Natural killer cell (primary cell): Measurements from ENCODE around the gene VEGFB. TPM values are rescaled to one million over a fixed set of nuclear protein-coding genes. Genes with fewer than 3 reads are reported as not detected.

Experiments
- ATAC-seq, 3 donors: fragments of 150-1000 bp in 2 of 3; fragments of 200-7000 bp in 1 of 3; cut with Tn5 transposase; 1 replicate in 1 of 3; 2 replicates in 2 of 3; pipeline ENCODE4 v1.10.0; 2021; ENCODE audit warnings: mild to moderate bottlenecking in 2 of 3, moderate library complexity in 2 of 3
- DNase-seq, 2 donors: peaks; one replicate each; pipeline versions ENCODE4 v3.0.0 to v3.0.0-alpha.2; 2013 to 2021; ENCODE audit warnings: mixed read lengths in 1 of 2
- H3K27ac ChIP-seq: one replicate; pipeline ENCODE4 v1.5.1; 2013; ENCODE audit warnings: mild to moderate bottlenecking, low read length
- H3K27me3 ChIP-seq: one replicate; pipeline ENCODE4 v1.6.1; 2013; ENCODE audit warnings: low read length; ENCODE audit not compliant: control insufficient read depth, insufficient read depth
- H3K36me3 ChIP-seq: one replicate; pipeline ENCODE4 v1.6.1; 2013; ENCODE audit warnings: low read length; ENCODE audit not compliant: control insufficient read depth, insufficient read depth
- H3K4me1 ChIP-seq: one replicate; pipeline ENCODE4 v1.6.1; 2013; ENCODE audit warnings: low read length; ENCODE audit not compliant: control insufficient read depth, insufficient read depth
- H3K4me3 ChIP-seq: one replicate; pipeline ENCODE4 v1.5.1; 2013; ENCODE audit warnings: low read length
- H3K9me3 ChIP-seq: one replicate; pipeline ENCODE4 v1.6.1; 2013; ENCODE audit warnings: low read length; ENCODE audit not compliant: control insufficient read depth, insufficient read depth
- H3K27ac Mint-ChIP-seq, 2 donors: one replicate each; pipeline ENCODE4 v1.8.0; 2022; ENCODE audit warnings: mild to moderate bottlenecking in 2 of 2, mixed read lengths in 2 of 2, moderate library complexity in 1 of 2
- H3K27me3 Mint-ChIP-seq, 2 donors: one replicate each; pipeline ENCODE4 v1.8.0; 2022; ENCODE audit warnings: low read depth in 2 of 2, mixed read lengths in 2 of 2
- H3K36me3 Mint-ChIP-seq: one replicate; pipeline ENCODE4 v1.8.0; 2022; ENCODE audit warnings: mixed read lengths
- H3K4me1 Mint-ChIP-seq, 2 donors: one replicate each; pipeline ENCODE4 v1.8.0; 2022; ENCODE audit warnings: mixed read lengths in 2 of 2
- H3K4me3 Mint-ChIP-seq: one replicate; pipeline ENCODE4 v1.8.0; 2022; ENCODE audit warnings: mild to moderate bottlenecking, moderate library complexity, mixed read lengths
- H3K9me3 Mint-ChIP-seq, 2 donors: one replicate each; pipeline ENCODE4 v1.8.0; 2022; ENCODE audit warnings: mixed read lengths in 2 of 2
- CTCF ChIP-seq: fragments of 200-600 bp; IDR thresholded peaks from one replicate; pipeline ENCODE4 v1.8.0; 2022; ENCODE audit warnings: antibody characterized with exemption
- WGBS: methylation state at CpG from one replicate; pipeline ENCODE4 v1.1.7; 2013; ENCODE audit warnings: missing lambda C conversion rate; ENCODE audit not compliant: insufficient coverage; 5-methylcytosine and 5-hydroxymethylcytosine counted together
- intact Hi-C: fragments of 100-400 bp; cut with micrococcal nuclease; formaldehyde crosslinking; loops from one replicate; pipeline ENCODE4 v1.14.2; 2022
- total RNA-seq, 4 donors: library from RNA; stranded (reverse); fragments of 120-200 nt in 1 of 4; gene quantifications; one replicate each; pipeline versions ENCODE4 v1.2.3 to v1.2.4, GENCODE V29; 2013 to 2022

Gene VEGFB
- total RNA-seq, 3 donors from 2014 or later (not counting 1 experiment from before 2014, with no cell fraction given): 30.7 to 38.7 (median 37.3) TPM

- ATAC-seq: no peak
- H3K9me3 Mint-ChIP-seq: no peaks in the 10 kb centered on the region
- H3K4me1 ChIP-seq: peaks cover 10% of the 10 kb centered on the region
- no peak for TF ChIP-seq CTCF
- H3K36me3 ChIP-seq: no peaks in the 10 kb centered on the region
- H3K27me3 Mint-ChIP-seq: no peaks in the 10 kb centered on the region
- peaks cover 8 to 17% of the 10 kb centered on the region in 2 donors for H3K4me1 Mint-ChIP-seq
- intact Hi-C loops: no loop called here
- no peaks in the 10 kb centered on the region for H3K27me3 ChIP-seq
- no peak overlapping the region for H3K4me3 ChIP-seq
- no peaks in the 10 kb centered on the region for H3K9me3 ChIP-seq
- no peak overlapping the region for H3K27ac ChIP-seq
- H3K36me3 Mint-ChIP-seq: no peaks in the 10 kb centered on the region
- 91% methylated on average over 29 of the region's 29 CpGs for WGBS
- H3K27ac Mint-ChIP-seq: no peak overlapping the region
- no peak overlapping the region for H3K4me3 Mint-ChIP-seq
- no peak for DNase-seq
Observed at GRCh38 chr11:64263021-64263946, 28.9 kb downstream of the VEGFB start.

GRCh38 chr11:64263947-64264317 is 29.5 kb downstream of the VEGFB start:
- Mint-ChIP-seq H3K4me3 (no peak overlapping the region), H3K4me1 (peaks cover 15 to 23% of the 10 kb centered on the region in 2 donors), H3K27me3 (no peaks in the 10 kb centered on the region), H3K9me3 (no peaks in the 10 kb centered on the region), H3K36me3 (no peaks in the 10 kb centered on the region), H3K27ac (no peak overlapping the region)
- intact Hi-C loops: no loop called here
- no peak for TF ChIP-seq CTCF
- Histone ChIP-seq H3K27ac (no peak overlapping the region), H3K27me3 (no peaks in the 10 kb centered on the region), H3K4me3 (no peak overlapping the region), H3K36me3 (no peaks in the 10 kb centered on the region), H3K4me1 (peaks cover 16% of the 10 kb centered on the region), H3K9me3 (no peaks in the 10 kb centered on the region)
- DNase-seq (no peak), ATAC-seq (no peak)
- 97% methylated on average over 8 of the region's 8 CpGs for WGBS

- Mint-ChIP-seq H3K36me3 (no peaks in the 10 kb centered on the region), H3K4me1 (peaks cover 19 to 25% of the 10 kb centered on the region in 2 donors), H3K9me3 (no peaks in the 10 kb centered on the region), H3K27ac (no peak overlapping the region), H3K4me3 (no peak overlapping the region), H3K27me3 (no peaks in the 10 kb centered on the region)
- 95% methylated on average over 10 of the region's 10 CpGs for WGBS
- H3K4me1 ChIP-seq: peaks cover 19% of the 10 kb centered on the region
- intact Hi-C loops: no loop called here
- no peak for ATAC-seq
- H3K36me3 ChIP-seq: no peaks in the 10 kb centered on the region
- DNase-seq: no peak
- no peak overlapping the region for H3K27ac ChIP-seq
- no peaks in the 10 kb centered on the region for H3K9me3 ChIP-seq
- no peak overlapping the region for H3K4me3 ChIP-seq
- no peaks in the 10 kb centered on the region for H3K27me3 ChIP-seq
- TF ChIP-seq CTCF: no peak
Observed at GRCh38 chr11:64264371-64264852, 30.0 kb downstream of the VEGFB start.
